ENCODE results near the gene FSD1L. TPM values are rescaled to one million over a fixed set of nuclear protein-coding genes. Genes with fewer than 3 reads are reported as not detected.

Gene FSD1L
- total RNA-seq, result 5.0 TPM

- peak; percentile 92 for DNase-seq (ENCODE audit: low spot score)
Measured at GRCh38 chr9:105447814-105448812, at the start of gene FSD1L. Gene FSD1L, plus strand, starts transcription at chr9:105448034. Its CDS starts 187 bp downstream, at chr9:105448221.

- DNase-seq (ENCODE audit: low spot score), result no peak
Measured at GRCh38 chr9:105399117-105399516, 48.7 kb upstream of the FSD1L start.

- DNase-seq (ENCODE audit: low spot score), result no peak
Measured at GRCh38 chr9:105401651-105402050, 46.2 kb upstream of the FSD1L start.

- DNase-seq (ENCODE audit: low spot score), result no peak
Measured at GRCh38 chr9:105403552-105404248, 44.1 kb upstream of the FSD1L start.

GRCh38 chr9:105405514-105406131 is 42.2 kb upstream of the FSD1L start:
- DNase-seq (ENCODE audit: low spot score), result no peak

GRCh38 chr9:105406369-105406768 is 41.5 kb upstream of the FSD1L start:
- no peak for DNase-seq (ENCODE audit: low spot score)

- no peak for DNase-seq (ENCODE audit: low spot score)
Measured at GRCh38 chr9:105413525-105413924, 34.3 kb upstream of the FSD1L start.

- DNase-seq (ENCODE audit: low spot score), result peak; percentile 57
Measured at GRCh38 chr9:105414947-105415661, 32.7 kb upstream of the FSD1L start.

- DNase-seq (ENCODE audit: low spot score), result no peak
Measured at GRCh38 chr9:105415662-105415980, 32.2 kb upstream of the FSD1L start.

- DNase-seq (ENCODE audit: low spot score), result no peak
Measured at GRCh38 chr9:105416840-105417239, 31.0 kb upstream of the FSD1L start.

- no peak for DNase-seq (ENCODE audit: low spot score)
Measured at GRCh38 chr9:105418588-105419500, 29.0 kb upstream of the FSD1L start.

- DNase-seq (ENCODE audit: low spot score), result no peak
Measured at GRCh38 chr9:105419816-105420597, 27.8 kb upstream of the FSD1L start.

- no peak for DNase-seq (ENCODE audit: low spot score)
Measured at GRCh38 chr9:105421154-105421553, 26.7 kb upstream of the FSD1L start.

- DNase-seq (ENCODE audit: low spot score), result no peak
Measured at GRCh38 chr9:105421864-105422263, 26.0 kb upstream of the FSD1L start.

GRCh38 chr9:105425816-105426433 is 21.9 kb upstream of the FSD1L start:
- no peak for DNase-seq (ENCODE audit: low spot score)

GRCh38 chr9:105426657-105427056 is 21.2 kb upstream of the FSD1L start:
- no peak for DNase-seq (ENCODE audit: low spot score)

GRCh38 chr9:105431424-105432246 is 16.2 kb upstream of the FSD1L start:
- no peak for DNase-seq (ENCODE audit: low spot score)

- no peak for DNase-seq (ENCODE audit: low spot score)
Measured at GRCh38 chr9:105432247-105432842, 15.5 kb upstream of the FSD1L start.
